ENCODE results near the gene CFAP221. TPM values are rescaled to one million over a fixed set of nuclear protein-coding genes. Genes with fewer than 3 reads are reported as not detected.

CFAP221 gene
- polyA plus RNA-seq, 1 donor (not counting 4 experiments of a cell fraction or from before 2014, with no cell fraction given), result not detected

- no peaks in the 10 kb centered on the region for H4K20me1 ChIP-seq (ENCODE audit: control insufficient read depth, extremely low read depth, insufficient read depth, low read length)
- H3K4me1 ChIP-seq (ENCODE audit: control insufficient read depth, extremely low read depth, insufficient read depth, low read length), result peaks cover 4% of the 10 kb centered on the region
- no peaks in the 10 kb centered on the region for H3K9me3 ChIP-seq (ENCODE audit: control insufficient read depth, low read depth, low read length)
- H3K36me3 ChIP-seq (ENCODE audit: control insufficient read depth in 2 of 2, extremely low read depth in 1 of 2, insufficient read depth in 2 of 2, low read length in 2 of 2), result no peaks in the 10 kb centered on the region
- no peak overlapping the region for H3K4me2 ChIP-seq (ENCODE audit: control insufficient read depth, extremely low read depth, insufficient read depth, low read depth, low read length)
- DNase-seq (ENCODE audit: low read depth, low spot score) (no peak), FAIRE-seq (no peak)
- TF ChIP-seq EZH2 (IDR thresholded peaks at IDR 0.05; ENCODE audit: low read length) (no peak), CTCF (optimal IDR thresholded peaks at IDR 0.05 in 1 of 3, IDR thresholded peaks at IDR 0.05 in 1 of 3, conservative IDR thresholded peaks at IDR 0.05 in 1 of 3; ENCODE audit: extremely low read depth in 1 of 3, insufficient read depth in 2 of 3, low read length in 3 of 3) (no peak)
- H3K27me3 ChIP-seq (ENCODE audit: control insufficient read depth, extremely low read depth, insufficient read depth, low read length), result peaks cover 37% of the 10 kb centered on the region
- no peaks in the 10 kb centered on the region for H3K79me2 ChIP-seq (ENCODE audit: control insufficient read depth, insufficient read depth, low read length)
- dilution Hi-C loops (cut with MboI; ENCODE audit: extremely low pct_ligation_motif_present, low sequenced_read_pairs), result no loop called here
- no peak overlapping the region for H3K9ac ChIP-seq (ENCODE audit: control insufficient read depth, extremely low read depth, insufficient read depth, low read length)
- no peaks in the 10 kb centered on the region for H3K9me1 ChIP-seq (ENCODE audit: control insufficient read depth, extremely low read depth, insufficient read depth, low read length)
- H2AFZ ChIP-seq (ENCODE audit: control insufficient read depth, low read length), result no peak overlapping the region
- H3K4me3 ChIP-seq (ENCODE audit: control insufficient read depth in 2 of 3, extremely low read depth in 1 of 3, insufficient read depth in 2 of 3, low read depth in 1 of 3, low read length in 3 of 3), result no peak overlapping the region
- no peak overlapping the region for H3K27ac ChIP-seq (ENCODE audit: control insufficient read depth, insufficient read depth, low read length)
Observed at GRCh38 chr2:119545754-119546446, 1.7 kb downstream of the CFAP221 start.

DNA sequence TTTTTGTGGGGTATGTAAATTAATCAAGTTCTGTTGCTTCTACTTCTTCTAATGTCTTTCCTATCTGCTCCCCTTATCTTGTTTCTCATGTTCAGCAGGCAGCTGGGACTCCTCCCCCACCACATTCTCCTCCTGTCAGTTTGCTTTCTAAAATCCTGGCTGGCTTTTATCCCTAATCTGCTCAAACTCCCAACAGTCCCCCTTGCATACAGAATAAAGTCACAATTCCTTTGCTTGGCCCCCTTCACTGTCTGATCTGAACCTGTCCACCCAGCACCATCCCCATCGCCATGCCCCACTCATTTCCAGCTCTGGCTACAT, 2.2 kb downstream of the CFAP221 start:
- Histone ChIP-seq H3K9me3 (ENCODE audit: control insufficient read depth, low read depth, low read length) (no peaks in the 10 kb centered on the region), H3K9ac (ENCODE audit: control insufficient read depth, extremely low read depth, insufficient read depth, low read length) (no peak overlapping the region), H3K4me2 (ENCODE audit: control insufficient read depth, extremely low read depth, insufficient read depth, low read depth, low read length) (no peak overlapping the region), H3K36me3 (ENCODE audit: control insufficient read depth in 2 of 2, extremely low read depth in 1 of 2, insufficient read depth in 2 of 2, low read length in 2 of 2) (no peaks in the 10 kb centered on the region), H3K9me1 (ENCODE audit: control insufficient read depth, extremely low read depth, insufficient read depth, low read length) (no peaks in the 10 kb centered on the region), H3K27ac (ENCODE audit: control insufficient read depth, insufficient read depth, low read length) (no peak overlapping the region), H3K4me3 (ENCODE audit: control insufficient read depth in 2 of 3, extremely low read depth in 1 of 3, insufficient read depth in 2 of 3, low read depth in 1 of 3, low read length in 3 of 3) (no peak overlapping the region), H3K79me2 (ENCODE audit: control insufficient read depth, insufficient read depth, low read length) (no peaks in the 10 kb centered on the region), H3K27me3 (ENCODE audit: control insufficient read depth, extremely low read depth, insufficient read depth, low read length) (peaks cover 37% of the 10 kb centered on the region), H2AFZ (ENCODE audit: control insufficient read depth, low read length) (no peak overlapping the region), H4K20me1 (ENCODE audit: control insufficient read depth, extremely low read depth, insufficient read depth, low read length) (no peaks in the 10 kb centered on the region), H3K4me1 (ENCODE audit: control insufficient read depth, extremely low read depth, insufficient read depth, low read length) (peaks cover 4% of the 10 kb centered on the region)
- DNase-seq (ENCODE audit: low read depth, low spot score) (no peak), FAIRE-seq (no peak)
- dilution Hi-C loops (cut with MboI; ENCODE audit: extremely low pct_ligation_motif_present, low sequenced_read_pairs), result no loop called here
- no peak for TF ChIP-seq EZH2 (IDR thresholded peaks at IDR 0.05; ENCODE audit: low read length)
- no peak for TF ChIP-seq CTCF (optimal IDR thresholded peaks at IDR 0.05 in 1 of 3, IDR thresholded peaks at IDR 0.05 in 1 of 3, conservative IDR thresholded peaks at IDR 0.05 in 1 of 3; ENCODE audit: extremely low read depth in 1 of 3, insufficient read depth in 2 of 3, low read length in 3 of 3)

All from keratinocyte (primary cell).